Activated T-helper 17 cell treated with anti-CD3 and anti-CD28 coated beads, Interleukin-2, amount 50 U/mL, for 72 hours (primary cell): Measurements from ENCODE around the gene TXNDC17. TPM values are rescaled to one million over a fixed set of nuclear protein-coding genes. Genes with fewer than 3 reads are reported as not detected.
"Not testable (repeated sequence)": the region's sequence is repeated elsewhere in the genome, so short reads cannot be mapped to it uniquely, and the experiment has no call there.

Source experiments
- ATAC-seq: fragments of 150-1000 bp; cut with Tn5 transposase; replicated peaks from 2 replicates; pipeline ENCODE4 v1.10.0; 2021; ENCODE audit warnings: mild to moderate bottlenecking, moderate library complexity
- H3K27ac Mint-ChIP-seq: one replicate; pipeline ENCODE4 v1.8.0; 2022; ENCODE audit warnings: mixed read lengths
- H3K27me3 Mint-ChIP-seq: one replicate; pipeline ENCODE4 v1.8.0; 2022; ENCODE audit warnings: mixed read lengths
- H3K36me3 Mint-ChIP-seq: one replicate; pipeline ENCODE4 v1.8.0; 2022; ENCODE audit warnings: low read depth, mild to moderate bottlenecking, mixed read lengths
- H3K4me1 Mint-ChIP-seq: one replicate; pipeline ENCODE4 v1.8.0; 2022; ENCODE audit warnings: mixed read lengths
- H3K4me3 Mint-ChIP-seq: one replicate; pipeline ENCODE4 v1.8.0; 2022; ENCODE audit warnings: mild to moderate bottlenecking, mixed read lengths
- H3K9me3 Mint-ChIP-seq: one replicate; pipeline ENCODE4 v1.8.0; 2022; ENCODE audit warnings: mixed read lengths
- total RNA-seq, 2 donors: library from RNA; stranded (reverse); gene quantifications; one replicate each; pipeline ENCODE4 v1.2.3, GENCODE V29; 2022

Gene TXNDC17
- total RNA-seq, 2 donors from 2014 or later: 114 to 160 TPM

DNA sequence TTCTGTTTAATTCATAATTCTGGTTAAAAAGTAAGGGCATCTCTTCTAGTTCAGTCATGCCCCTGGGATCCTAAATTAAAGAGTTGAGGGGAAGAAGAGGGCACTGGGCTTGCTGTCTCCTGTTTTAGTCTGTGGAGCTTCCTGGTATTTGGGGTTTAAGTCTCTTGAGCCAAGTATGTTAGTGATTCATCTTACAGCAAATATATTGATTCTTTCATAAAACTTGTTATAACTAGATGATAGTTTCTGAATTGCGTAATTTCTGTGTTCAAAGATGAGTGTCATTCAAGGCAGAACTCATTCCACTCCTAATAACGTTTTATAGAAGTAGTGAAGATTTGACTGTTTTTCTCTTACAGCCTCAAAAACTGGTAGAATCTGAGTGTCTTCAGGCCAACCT, 1.7 kb downstream of the TXNDC17 start:
- peak overlapping the region; percentile 98 for H3K27ac Mint-ChIP-seq
- H3K4me3 Mint-ChIP-seq: peak overlapping the region; percentile 99
- no peaks in the 10 kb centered on the region for H3K9me3 Mint-ChIP-seq
- H3K4me1 Mint-ChIP-seq: peaks cover 38% of the 10 kb centered on the region
- no peaks in the 10 kb centered on the region for H3K27me3 Mint-ChIP-seq
- ATAC-seq: peak; percentile 25
- H3K36me3 Mint-ChIP-seq: peaks cover 72% of the 10 kb centered on the region

DNA sequence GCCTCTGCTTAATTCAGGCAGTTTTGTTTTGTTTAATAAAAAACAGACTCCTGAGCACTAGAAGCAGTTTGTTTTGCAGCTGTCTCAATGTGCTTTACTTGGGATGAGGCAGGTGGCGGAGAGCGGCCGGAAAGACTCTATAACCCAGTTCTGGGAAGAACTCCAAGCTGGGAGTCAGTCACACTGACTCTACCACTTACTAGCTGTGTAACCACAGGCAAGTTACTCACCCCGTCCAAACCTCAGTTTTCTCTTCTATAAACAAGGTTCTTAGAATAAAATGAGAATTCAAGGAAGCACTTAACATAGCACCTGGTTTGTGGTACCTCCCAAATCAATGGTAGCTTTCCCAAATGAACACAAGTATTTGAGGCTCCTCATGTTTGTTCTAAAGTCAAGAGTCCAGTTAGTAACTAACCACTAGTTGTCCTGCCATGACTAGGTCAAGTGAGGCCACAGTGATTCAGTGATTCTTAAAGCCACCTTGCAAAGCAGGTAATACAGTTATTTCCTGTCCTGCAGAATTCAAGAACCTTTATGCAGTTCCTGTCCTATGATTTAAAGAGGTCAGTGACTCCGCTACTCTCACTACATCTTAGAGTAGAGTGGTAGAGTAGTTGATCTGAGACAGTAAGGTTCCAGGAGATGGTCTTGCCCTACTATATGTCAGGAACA, 2.7 kb downstream of the TXNDC17 start:
- Mint-ChIP-seq H3K36me3 (peaks cover 82% of the 10 kb centered on the region), H3K27me3 (no peaks in the 10 kb centered on the region), H3K4me1 (peaks cover 41% of the 10 kb centered on the region), H3K27ac (peak overlapping the region; percentile 98), H3K9me3 (no peaks in the 10 kb centered on the region), H3K4me3 (peak overlapping the region; percentile 99)
- ATAC-seq: peak; percentile 40

DNA sequence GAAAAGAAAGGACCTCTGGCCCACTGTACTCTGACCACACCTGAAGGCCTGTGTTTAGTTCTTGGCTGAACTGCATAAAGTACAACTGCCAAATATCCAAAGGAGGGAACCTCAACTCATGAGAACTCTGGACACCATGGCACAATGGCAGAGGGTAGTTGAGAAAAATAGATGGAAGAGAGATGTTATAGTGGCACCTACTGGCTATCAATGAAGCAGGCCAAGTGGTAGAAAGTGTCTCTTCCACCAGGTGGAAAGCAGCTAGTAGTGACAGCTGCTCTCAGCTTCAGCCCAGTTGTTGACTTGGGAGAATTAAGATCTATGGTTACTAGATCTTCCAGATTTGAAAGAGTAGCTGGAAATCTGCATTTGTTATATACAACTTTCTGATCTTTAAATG, 7.3 kb downstream of the TXNDC17 start:
- peak overlapping the region; percentile 56 for H3K27ac Mint-ChIP-seq

DNA sequence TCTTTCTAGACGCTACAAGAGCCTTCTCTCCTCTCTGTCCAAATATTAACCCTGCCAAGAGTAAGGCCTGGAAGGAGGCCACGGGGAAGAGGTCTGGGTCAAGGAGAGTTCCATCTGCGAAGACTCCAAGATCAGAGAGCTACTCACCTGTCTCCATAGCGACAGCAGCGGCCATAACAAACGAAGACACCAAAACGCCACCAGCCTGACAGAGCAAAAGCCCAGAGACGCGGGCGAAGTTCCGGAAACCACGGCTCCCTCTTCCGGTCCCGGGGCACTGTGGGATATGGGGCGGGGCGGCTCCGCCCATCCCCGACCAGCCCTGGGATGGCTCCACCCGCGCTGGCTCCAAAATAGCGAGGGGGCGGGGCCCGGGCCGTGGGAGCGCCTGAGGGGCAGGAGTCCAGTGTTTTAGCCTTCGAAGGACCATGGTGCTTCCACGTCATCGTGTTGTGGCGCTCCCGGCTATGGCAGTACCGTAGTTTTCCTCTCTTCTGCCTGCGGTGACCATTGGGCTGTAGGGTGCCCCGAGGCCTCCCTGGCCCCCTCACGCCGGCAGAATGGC, 10.6 kb downstream of the TXNDC17 start, which contains the start of the genes C17orf100 and MED31:
TSS of gene C17orf100 (plus strand) at position 409 of the 565 bp plus-strand sequence. CDS start at position 561, 152 bp downstream.
TSS of gene MED31 (minus strand) at position 252 of the 565 bp plus-strand sequence. CDS start at position 175, 77 bp downstream.
- Mint-ChIP-seq H3K36me3 (peaks cover 50% of the 10 kb centered on the region), H3K9me3 (no peaks in the 10 kb centered on the region), H3K27ac (peak within 1 kb of the TSS; percentile 99), H3K27me3 (no peaks in the 10 kb centered on the region), H3K4me3 (peak within 1 kb of the TSS; percentile 97), H3K4me1 (peaks cover 38% of the 10 kb centered on the region)
- peak; percentile 97 for ATAC-seq

More for the DNA sequence above, 7.3 kb downstream of the TXNDC17 start:
- Mint-ChIP-seq H3K27me3 (no peaks in the 10 kb centered on the region), H3K4me3 (peak overlapping the region; percentile 12), H3K4me1 (peaks cover 49% of the 10 kb centered on the region), H3K9me3 (no peaks in the 10 kb centered on the region), H3K36me3 (peaks cover 83% of the 10 kb centered on the region)
- ATAC-seq: no peak

DNA sequence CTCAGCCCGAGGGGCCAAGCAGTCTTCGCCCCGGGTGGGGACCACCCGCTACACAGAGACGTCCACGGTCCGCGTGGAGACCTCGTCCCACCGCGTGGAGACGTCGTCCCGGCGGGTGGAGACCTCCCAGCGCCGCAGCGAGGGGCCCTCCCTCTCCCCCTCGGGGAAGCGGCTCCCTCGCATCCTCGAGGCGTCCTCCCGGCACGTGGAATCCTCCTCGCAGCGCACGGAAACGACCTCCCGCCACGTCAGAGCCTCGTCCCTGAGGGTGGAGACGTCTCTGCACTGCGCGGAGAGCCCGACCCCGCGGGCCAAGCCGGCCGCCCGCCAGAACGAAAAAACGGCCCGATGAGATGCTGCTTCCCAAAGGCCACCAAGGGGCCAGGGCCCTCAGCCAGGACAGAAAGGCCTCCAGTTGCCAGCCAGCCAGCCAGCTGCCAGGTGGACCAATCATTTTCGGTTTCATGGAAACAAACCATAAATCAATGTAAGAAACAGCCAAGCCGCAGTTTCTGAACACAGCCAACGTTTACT, 11.1 kb downstream of the TXNDC17 start:
- Mint-ChIP-seq H3K27ac (peak overlapping the region; percentile 12), H3K9me3 (no peaks in the 10 kb centered on the region), H3K36me3 (peaks cover 45% of the 10 kb centered on the region), H3K4me1 (peaks cover 38% of the 10 kb centered on the region), H3K27me3 (no peaks in the 10 kb centered on the region), H3K4me3 (peak overlapping the region; percentile 97)
- peak; percentile 34 for ATAC-seq

DNA sequence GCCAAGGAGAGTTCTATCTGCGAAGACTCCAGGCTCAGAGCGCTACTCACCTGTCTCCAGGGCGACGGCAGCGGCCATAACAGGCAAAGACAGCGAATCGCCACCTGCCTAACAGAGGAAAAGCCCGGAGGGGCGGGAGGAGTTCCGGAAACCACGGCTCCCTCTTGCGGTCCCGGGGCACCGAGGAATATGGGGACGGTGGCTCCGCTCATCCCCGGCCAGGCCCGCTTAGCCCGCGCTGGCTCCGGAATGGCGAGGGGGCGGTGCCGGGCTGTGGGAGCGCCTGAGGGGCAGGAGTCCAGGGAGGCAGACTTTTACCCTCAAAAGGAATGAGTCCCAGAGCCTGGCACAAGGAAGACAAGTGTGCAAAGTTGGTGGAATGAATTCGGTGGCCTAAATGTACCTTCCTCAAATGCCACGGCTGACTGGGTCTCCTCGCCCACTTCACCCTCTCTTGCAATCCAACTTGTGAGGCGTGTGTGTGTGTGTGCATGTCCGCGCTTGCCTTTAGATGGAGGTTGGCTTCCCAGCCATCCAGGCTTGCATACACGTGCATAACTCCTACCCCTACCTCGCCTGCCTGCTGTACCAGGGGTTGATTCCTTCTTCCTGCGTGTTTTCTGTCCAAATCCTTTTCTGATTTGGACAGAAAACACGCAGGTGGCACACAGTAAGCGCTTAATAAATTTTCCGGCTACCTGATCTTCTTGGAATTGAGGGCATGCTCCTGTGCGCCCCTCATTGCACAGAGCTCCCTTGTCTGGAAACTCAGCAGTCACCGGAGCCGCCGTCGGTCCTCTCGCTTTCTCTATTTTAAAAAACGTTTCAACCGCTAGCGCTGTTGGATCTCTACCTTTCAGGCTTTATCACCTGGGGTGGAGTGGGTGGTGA, 14.2 kb downstream of the TXNDC17 start:
- no peak for ATAC-seq
- H3K4me3 Mint-ChIP-seq: peak overlapping the region; percentile 97
- H3K36me3 Mint-ChIP-seq: peaks cover 14% of the 10 kb centered on the region
- no peaks in the 10 kb centered on the region for H3K27me3 Mint-ChIP-seq
- H3K27ac Mint-ChIP-seq: no peak overlapping the region
- H3K9me3 Mint-ChIP-seq: no peaks in the 10 kb centered on the region
- peaks cover 33% of the 10 kb centered on the region for H3K4me1 Mint-ChIP-seq

DNA sequence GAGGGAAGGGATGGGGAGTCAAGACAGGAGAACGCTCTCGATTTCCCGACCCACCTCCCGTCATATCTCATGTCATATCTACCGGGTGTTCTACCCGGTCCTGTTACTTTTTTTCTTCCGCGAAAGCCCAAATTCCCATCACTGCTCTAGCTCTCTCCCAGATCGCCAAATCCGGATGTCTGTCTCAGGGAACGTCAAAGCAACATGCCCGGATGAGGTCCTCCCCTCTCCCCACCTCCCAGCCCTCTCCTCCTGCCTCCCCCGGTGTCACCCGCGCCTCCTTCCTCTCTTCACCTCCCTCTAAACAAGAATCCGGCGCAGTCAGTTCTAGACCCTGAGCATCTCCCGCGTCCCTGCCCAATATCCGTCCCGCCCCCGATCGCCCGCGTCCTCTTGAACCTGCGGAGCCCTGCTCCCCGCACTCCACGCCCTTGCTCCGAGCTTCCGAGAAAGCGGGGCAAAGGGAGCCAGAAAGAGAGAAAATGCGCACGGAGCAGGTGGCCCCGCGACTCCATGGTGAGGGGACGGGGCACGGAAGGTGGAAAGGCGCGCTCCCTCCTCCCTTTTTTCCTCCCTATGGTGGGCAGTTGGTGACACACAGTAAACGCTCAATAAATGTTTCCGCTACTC, 15.0 kb downstream of the TXNDC17 start:
- not testable (repeated sequence) for H3K9me3 Mint-ChIP-seq, H3K27ac Mint-ChIP-seq, H3K36me3 Mint-ChIP-seq, H3K27me3 Mint-ChIP-seq, ATAC-seq
- H3K4me3 Mint-ChIP-seq: peak overlapping the region; percentile 73
- peaks cover 36% of the 10 kb centered on the region for H3K4me1 Mint-ChIP-seq

DNA sequence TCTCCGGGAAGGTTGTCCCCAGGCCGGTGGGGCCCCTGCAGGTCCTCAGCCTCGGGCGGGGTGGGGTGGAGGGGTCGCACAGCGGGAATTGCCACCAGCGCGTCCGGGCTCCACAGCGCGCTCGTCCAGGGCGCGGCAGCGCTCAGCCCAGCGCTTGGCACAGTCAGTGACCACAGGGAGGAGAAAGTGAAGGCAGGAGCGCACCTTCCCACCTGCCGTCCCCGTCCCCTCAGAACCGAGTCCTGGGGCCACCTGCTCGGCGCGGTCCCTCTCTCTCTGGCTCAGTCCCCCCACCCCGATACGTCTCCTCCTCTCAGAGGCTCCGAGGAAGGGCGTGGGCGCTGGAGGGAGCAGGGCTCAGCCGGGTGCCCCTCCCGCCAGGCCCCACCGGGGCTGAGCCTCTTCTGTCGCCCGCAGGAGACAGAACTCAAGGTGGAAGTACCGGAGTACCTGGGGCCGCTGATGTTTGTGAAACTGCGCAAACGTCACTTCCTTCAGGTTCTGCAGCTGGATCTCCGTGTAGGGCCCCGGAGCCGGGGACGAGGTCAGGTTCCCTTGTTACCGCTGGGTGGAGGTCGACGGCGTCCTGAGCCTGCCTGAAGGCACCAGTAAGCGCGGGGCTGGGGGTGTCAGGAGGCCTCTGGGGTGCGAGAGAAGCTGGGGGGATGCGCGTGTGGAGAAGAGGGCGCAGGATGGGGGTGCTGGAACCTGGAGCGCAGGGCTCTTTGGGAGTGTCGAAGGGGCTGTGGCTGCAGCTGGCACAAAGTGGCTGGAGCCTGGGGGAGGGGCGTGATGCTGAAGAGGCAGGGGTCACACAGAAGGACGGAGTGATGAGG, 16.2 kb downstream of the TXNDC17 start:
- Mint-ChIP-seq H3K27ac (peak overlapping the region; percentile 82), H3K4me3 (peak overlapping the region; percentile 82), H3K4me1 (peaks cover 42% of the 10 kb centered on the region)
- ATAC-seq: peak; percentile 74
- not testable (repeated sequence) for H3K27me3 Mint-ChIP-seq, H3K9me3 Mint-ChIP-seq, H3K36me3 Mint-ChIP-seq

DNA sequence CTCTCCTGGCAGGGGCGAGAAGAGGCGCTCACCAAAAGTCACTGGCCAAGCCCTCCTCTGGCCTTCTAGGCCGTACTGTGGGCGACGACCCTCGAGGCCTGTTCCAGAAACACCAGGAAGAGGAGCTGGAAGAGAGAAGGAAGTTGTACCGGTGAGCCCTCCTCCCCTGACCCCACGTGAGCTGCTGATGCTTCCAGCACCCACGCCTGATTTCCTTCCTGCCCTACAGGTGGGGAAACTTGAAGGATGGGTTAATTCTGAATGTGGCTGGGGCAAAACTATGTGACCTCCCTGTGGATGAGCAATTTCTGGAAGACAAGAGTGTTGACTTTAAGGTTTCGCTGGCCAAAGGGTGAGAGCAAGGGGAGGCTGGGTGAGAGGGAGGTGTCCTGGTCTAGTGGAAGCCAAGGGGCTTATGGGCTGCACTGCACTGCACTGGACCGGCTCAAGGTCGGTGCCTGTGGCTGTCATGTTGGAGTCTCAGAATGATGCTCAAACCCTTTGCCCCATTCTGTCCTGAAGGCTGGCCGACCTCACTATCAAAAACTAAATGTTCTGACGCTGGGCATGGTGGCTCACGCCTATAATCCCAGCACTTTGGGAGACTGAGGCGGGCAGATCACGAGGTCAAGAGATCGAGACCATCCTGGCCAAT, 16.9 kb downstream of the TXNDC17 start:
- Mint-ChIP-seq H3K27ac (peak overlapping the region; percentile 82), H3K9me3 (no peaks in the 10 kb centered on the region), H3K4me1 (peaks cover 42% of the 10 kb centered on the region), H3K4me3 (peak overlapping the region; percentile 82), H3K36me3 (peaks cover 3% of the 10 kb centered on the region), H3K27me3 (no peaks in the 10 kb centered on the region)
- ATAC-seq: peak; percentile 25

DNA sequence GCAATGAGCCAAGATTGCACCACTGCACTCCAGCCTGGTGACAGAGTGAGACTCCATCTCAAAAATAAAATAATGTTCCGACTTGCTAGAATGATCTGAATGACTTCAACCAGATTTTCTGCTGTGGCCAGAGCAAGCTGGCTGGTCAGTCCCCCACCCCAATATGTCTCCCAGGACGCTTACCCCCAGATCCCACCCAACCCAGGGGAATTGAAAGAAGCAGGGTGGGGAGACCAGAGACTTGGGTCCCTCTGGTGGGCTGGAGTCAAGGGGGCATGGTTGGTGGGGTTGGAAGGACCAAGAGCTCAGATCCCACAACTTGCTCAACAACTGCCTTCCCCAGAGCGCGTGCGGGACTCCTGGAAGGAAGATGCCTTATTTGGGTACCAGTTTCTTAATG, 17.6 kb downstream of the TXNDC17 start:
- peak overlapping the region; percentile 82 for H3K27ac Mint-ChIP-seq
- ATAC-seq, H3K27me3 Mint-ChIP-seq, H3K36me3 Mint-ChIP-seq, H3K9me3 Mint-ChIP-seq: not testable (repeated sequence)
- peak overlapping the region; percentile 82 for H3K4me3 Mint-ChIP-seq
- peaks cover 39% of the 10 kb centered on the region for H3K4me1 Mint-ChIP-seq

DNA sequence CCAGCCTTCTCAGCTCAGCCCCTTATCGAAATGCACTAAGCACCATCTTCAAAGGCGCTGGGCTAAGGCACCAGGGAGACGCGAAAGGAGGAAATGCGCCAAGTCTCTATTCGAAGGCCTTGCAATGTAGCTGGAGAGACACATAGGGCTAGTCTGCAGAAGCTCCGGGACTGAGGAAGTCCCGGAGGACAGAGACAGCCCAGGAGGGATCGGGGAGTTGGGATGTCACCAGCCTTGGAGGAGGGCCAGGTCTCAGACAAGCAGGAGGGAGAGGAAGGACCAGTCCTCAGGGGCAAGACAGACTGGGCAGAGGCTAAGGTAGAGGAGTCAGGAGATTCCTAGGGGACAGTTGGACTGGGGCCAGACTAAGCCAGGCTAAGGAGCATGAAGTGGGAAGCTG, 19.2 kb downstream of the TXNDC17 start:
- peak overlapping the region; percentile 19 for H3K4me3 Mint-ChIP-seq
- no peaks in the 10 kb centered on the region for H3K9me3 Mint-ChIP-seq

DNA sequence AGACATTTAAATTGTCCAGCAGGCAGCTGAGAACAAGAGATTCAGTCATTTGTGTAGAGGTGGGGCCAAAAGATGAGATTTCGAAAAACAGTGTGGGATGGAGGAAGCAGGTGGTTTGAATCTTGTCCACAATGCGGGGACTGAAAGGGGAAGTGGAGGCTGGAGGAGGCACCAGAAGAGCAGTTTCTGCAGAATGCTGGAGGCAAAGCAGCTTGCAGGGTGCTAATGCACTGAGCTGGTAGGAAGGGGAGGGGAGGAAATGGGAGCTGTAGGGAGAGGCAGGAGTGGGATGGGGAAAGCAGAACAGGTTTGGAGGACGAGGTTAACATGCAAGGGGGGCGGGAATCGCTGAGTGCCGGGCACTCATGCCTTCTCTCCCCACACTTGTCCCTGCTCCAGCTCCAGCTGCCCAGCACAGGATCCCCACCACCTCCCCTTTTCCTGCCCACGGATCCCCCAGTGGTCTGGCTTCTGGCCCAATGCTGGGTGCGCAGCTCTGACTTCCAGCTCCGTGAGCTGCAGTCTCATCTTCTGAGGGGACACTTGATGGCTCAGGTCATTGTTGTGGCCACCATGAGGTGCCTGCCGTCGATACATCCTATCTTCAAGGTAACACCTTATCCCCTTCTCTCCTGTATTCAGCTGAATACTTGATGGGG, 20.1 kb downstream of the TXNDC17 start:
- Mint-ChIP-seq H3K9me3 (no peaks in the 10 kb centered on the region), H3K4me3 (peak overlapping the region; percentile 19), H3K36me3 (peaks cover 5% of the 10 kb centered on the region), H3K27ac (peak overlapping the region; percentile 8), H3K27me3 (no peaks in the 10 kb centered on the region), H3K4me1 (peaks cover 28% of the 10 kb centered on the region)
- peak; percentile 65 for ATAC-seq

More for the DNA sequence above, 19.2 kb downstream of the TXNDC17 start:
- no peaks in the 10 kb centered on the region for H3K27me3 Mint-ChIP-seq
- H3K4me1 Mint-ChIP-seq: peaks cover 28% of the 10 kb centered on the region
- ATAC-seq: no peak
- H3K27ac Mint-ChIP-seq: no peak overlapping the region
- peaks cover 5% of the 10 kb centered on the region for H3K36me3 Mint-ChIP-seq
